ACC112 (cell line): ENCODE results near the gene ANKFY1.

Experiments
- H2AFZ ChIP-seq: fragments of 200-600 bp; sonication (generic); one replicate; pipeline ENCODE4 v1.6.0; 2017; ENCODE audit warnings: antibody characterized with exemption, low read length; ENCODE audit not compliant: unreplicated experiment
- H3K27ac ChIP-seq: fragments of 200-600 bp; sonication (generic); 2 replicates; pipeline ENCODE4 v1.5.1; 2014; ENCODE audit warnings: low read depth, mild to moderate bottlenecking, antibody characterized with exemption, low read length, moderate library complexity
- H3K27me3 ChIP-seq: fragments of 200-600 bp; sonication (generic); 2 replicates; pipeline ENCODE4 v1.6.1; 2014; ENCODE audit warnings: mild to moderate bottlenecking, antibody characterized with exemption, low read length, moderate library complexity, mixed read lengths; ENCODE audit not compliant: insufficient read depth
- H3K36me3 ChIP-seq: fragments of 200-600 bp; sonication (generic); 2 replicates; pipeline ENCODE4 v1.6.1; 2016; ENCODE audit warnings: mild to moderate bottlenecking, antibody characterized with exemption, low read length, moderate library complexity, mixed read lengths; ENCODE audit not compliant: insufficient read depth
- H3K4me1 ChIP-seq: fragments of 200-600 bp; sonication (generic); one replicate; pipeline ENCODE4 v1.6.1; 2016; ENCODE audit warnings: low read length, mixed read lengths; ENCODE audit not compliant: insufficient read depth, unreplicated experiment, control insufficient read depth
- H3K4me3 ChIP-seq: fragments of 200-600 bp; sonication (generic); 2 replicates; pipeline ENCODE4 v1.5.1; 2014; ENCODE audit warnings: mild to moderate bottlenecking, low read depth, low read length
- H3K79me2 ChIP-seq: fragments of 200-600 bp; sonication (generic); one replicate; pipeline ENCODE4 v1.6.0; 2016; ENCODE audit warnings: low read length; ENCODE audit not compliant: control insufficient read depth, unreplicated experiment, insufficient read depth

The ANKFY1 gene, protein sequence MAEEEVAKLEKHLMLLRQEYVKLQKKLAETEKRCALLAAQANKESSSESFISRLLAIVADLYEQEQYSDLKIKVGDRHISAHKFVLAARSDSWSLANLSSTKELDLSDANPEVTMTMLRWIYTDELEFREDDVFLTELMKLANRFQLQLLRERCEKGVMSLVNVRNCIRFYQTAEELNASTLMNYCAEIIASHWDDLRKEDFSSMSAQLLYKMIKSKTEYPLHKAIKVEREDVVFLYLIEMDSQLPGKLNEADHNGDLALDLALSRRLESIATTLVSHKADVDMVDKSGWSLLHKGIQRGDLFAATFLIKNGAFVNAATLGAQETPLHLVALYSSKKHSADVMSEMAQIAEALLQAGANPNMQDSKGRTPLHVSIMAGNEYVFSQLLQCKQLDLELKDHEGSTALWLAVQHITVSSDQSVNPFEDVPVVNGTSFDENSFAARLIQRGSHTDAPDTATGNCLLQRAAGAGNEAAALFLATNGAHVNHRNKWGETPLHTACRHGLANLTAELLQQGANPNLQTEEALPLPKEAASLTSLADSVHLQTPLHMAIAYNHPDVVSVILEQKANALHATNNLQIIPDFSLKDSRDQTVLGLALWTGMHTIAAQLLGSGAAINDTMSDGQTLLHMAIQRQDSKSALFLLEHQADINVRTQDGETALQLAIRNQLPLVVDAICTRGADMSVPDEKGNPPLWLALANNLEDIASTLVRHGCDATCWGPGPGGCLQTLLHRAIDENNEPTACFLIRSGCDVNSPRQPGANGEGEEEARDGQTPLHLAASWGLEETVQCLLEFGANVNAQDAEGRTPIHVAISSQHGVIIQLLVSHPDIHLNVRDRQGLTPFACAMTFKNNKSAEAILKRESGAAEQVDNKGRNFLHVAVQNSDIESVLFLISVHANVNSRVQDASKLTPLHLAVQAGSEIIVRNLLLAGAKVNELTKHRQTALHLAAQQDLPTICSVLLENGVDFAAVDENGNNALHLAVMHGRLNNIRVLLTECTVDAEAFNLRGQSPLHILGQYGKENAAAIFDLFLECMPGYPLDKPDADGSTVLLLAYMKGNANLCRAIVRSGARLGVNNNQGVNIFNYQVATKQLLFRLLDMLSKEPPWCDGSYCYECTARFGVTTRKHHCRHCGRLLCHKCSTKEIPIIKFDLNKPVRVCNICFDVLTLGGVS

DNA sequence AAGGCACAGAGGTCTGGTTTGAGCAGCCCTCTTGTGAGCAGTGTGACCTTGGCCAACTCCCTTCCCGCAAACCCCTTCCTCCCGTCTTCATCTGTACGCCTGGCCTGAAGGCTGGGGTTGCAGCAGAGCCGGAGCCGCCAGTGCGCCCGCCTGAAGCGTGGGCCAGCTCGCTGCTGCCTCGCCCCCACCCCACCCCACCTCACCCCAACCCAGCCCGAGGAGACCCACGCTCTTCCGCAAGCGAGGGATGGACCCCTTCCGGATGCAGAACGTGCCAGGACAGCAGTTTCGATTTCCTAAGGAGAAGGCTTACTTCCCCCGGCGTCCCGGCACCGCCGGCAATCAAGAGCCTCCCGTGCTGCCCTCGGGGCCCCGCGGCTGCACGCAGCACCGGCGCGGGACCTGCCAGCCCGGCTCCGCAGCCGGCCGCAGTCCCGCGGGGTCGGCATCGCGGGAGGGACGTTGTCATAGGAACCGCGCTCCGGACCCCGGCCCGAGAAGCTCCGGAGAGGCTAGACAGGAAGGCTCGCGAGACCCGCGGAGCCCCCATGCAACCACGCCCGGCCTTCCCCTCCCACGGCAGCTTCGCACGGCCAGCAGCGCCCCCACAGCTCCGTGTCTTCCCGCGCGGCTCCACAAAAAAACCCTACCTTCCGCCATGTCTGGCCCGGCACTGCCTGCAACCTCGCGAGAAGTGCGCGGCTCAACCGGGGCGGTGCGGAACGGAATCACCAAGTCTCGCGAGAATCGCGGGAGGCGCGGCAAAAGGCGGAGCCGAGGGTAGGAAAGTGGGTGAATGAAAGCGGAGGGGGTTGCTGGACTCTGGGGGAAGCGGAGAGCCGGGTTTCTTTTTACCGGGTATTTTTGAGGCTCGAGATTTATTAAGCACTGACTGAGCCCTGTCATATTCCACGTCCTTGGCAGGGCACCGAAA, at the start of gene ANKFY1:
Gene ANKFY1, minus strand, starts transcription at position 698 of the 934 bp plus-strand sequence. Its CDS starts 38 bp downstream, at position 660.
- peak within 1 kb of the TSS; percentile 88 for H2AFZ ChIP-seq
- no peaks in the 10 kb centered on the region for H3K27me3 ChIP-seq
- peak within 1 kb of the TSS; percentile 42 for H3K27ac ChIP-seq
- H3K4me3 ChIP-seq = peak within 1 kb of the TSS; percentile 100
- peaks cover 38% of the 10 kb centered on the region for H3K36me3 ChIP-seq
- peaks cover 8% of the 10 kb centered on the region for H3K4me1 ChIP-seq
- H3K79me2 ChIP-seq = peaks cover 49% of the 10 kb centered on the region

DNA sequence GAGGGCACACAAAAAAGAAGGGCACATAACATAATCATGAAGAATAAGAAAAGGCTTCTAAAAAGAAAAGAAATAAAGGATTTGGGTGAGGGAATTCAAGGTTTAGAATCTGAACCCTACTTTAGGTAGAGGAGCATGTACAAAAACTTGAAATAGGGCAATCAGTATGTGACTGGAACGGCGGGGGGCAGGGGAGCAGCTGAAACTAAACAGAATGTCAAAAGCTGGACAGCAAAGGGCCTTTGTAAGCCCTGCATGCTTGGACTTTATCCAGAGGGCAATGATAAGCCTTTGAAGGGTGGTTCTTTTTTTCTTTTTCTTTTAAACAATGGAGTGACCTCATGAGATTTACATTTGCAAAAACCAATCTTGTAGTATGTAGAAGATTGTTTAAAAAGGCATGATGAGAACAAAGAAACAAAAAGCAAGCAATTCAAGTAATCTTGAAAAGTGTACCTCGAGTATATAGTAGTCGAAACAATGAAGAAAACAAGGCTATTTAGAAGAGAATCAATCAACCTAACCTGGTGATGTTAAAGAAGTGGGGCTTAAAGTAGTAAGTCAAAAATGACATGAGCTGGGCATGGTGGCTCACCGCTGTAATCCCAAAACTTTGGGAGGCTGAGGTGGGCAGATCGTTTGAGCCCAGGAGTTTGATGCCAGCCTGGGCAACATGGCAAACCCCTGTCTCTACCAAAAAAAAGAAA, 46.7 kb upstream of the ANKFY1 start:
- no peak overlapping the region for H3K27ac ChIP-seq

DNA sequence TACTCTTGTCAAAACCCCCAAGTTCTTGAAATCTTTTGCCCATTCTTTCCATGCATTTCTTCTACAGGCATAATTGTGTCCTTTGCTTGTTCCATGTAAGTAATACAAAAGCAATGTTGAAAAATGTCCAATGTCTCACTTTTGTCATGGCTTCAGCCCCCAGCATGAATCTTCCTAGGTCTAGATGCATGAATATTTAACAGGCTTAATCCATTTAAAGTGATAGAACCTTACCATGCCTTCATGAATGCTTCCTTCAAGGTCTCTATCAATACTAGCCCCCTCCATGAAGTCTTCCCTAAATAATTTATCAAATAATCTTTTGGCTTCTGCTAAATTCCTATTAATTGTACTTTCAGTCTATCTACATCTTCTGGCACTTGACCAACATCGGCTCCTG, 46.1 kb upstream of the ANKFY1 start:
- Histone ChIP-seq H3K27ac (no peak overlapping the region), H2AFZ (no peak overlapping the region), H3K79me2 (peaks cover 72% of the 10 kb centered on the region), H3K4me3 (no peak overlapping the region), H3K36me3 (no peaks in the 10 kb centered on the region), H3K27me3 (no peaks in the 10 kb centered on the region), H3K4me1 (peaks cover 30% of the 10 kb centered on the region)

More for the DNA sequence above, 46.7 kb upstream of the ANKFY1 start:
- H2AFZ ChIP-seq = no peak overlapping the region
- peaks cover 76% of the 10 kb centered on the region for H3K79me2 ChIP-seq
- peaks cover 30% of the 10 kb centered on the region for H3K4me1 ChIP-seq
- H3K4me3 ChIP-seq = no peak overlapping the region
- H3K36me3 ChIP-seq = no peaks in the 10 kb centered on the region
- H3K27me3 ChIP-seq = no peaks in the 10 kb centered on the region

DNA sequence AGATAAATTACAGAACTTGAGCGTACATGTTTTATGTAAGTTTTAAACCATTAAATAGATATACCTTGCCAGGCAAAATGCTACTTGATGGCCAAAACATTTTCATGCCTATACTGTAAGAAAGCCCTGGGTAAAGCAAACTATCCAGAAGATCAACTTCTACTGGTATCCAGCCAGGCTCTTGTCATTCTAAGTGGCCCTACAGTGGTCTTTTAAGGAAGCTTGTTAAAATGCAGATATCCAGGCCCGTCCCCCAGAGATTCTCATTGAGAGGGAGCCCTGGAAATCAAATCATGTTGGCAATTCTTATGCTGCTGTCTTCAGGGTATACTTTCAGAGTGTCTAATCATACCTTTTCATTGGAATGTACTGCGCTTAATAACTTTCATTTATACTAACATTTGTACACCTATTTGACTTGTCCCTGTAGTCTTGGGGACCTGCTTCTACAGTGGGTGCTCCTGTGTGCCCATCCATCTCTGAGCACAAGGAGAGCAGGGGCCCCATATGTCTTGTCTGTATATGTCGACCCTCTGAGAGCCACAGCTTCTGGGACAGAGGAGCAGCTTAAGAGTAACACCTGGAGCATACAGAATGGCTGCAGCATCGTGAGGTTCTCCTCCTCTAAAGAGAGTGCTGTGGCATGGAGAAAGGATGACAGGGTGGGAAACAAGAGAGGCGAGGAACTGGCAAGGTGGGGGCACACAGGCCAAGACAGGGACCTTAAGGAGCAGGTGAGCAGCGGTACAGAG, 43.6 kb upstream of the ANKFY1 start:
- H2AFZ ChIP-seq = no peak overlapping the region
- H3K79me2 ChIP-seq = peaks cover 54% of the 10 kb centered on the region
- H3K27me3 ChIP-seq = no peaks in the 10 kb centered on the region
- no peak overlapping the region for H3K4me3 ChIP-seq
- peaks cover 14% of the 10 kb centered on the region for H3K4me1 ChIP-seq
- no peak overlapping the region for H3K27ac ChIP-seq
- 0 out of 2 replicates have a peak, but pooled peaks cover under 1% of the 10 kb centered on the region for H3K36me3 ChIP-seq

DNA sequence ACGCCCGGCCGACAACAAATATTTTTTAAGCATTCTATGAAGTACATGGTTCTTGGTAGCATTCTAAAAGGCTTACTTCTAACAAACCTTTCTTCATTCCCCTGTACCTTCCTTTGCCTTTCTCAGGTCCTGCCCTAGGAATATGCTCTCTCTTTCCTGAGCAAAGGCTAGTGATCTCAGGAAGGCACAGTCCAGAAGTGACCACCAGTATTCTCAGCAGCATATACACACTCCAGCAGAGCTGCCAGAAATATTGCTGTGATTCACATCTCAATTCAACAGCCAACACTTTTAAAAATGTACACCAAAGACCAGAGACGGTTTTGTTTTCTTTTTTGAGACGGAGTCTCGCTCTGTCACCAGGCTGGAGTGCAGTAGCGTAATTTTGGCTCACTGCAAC, 41.4 kb upstream of the ANKFY1 start:
- no peak overlapping the region for H3K27ac ChIP-seq
- no peaks in the 10 kb centered on the region for H3K27me3 ChIP-seq
- peaks cover 9% of the 10 kb centered on the region; the same call in 1 of the 2 replicates for H3K36me3 ChIP-seq
- no peak overlapping the region for H2AFZ ChIP-seq
- H3K4me1 ChIP-seq = peaks cover 9% of the 10 kb centered on the region
- no peak overlapping the region for H3K4me3 ChIP-seq
- peaks cover 41% of the 10 kb centered on the region for H3K79me2 ChIP-seq

DNA sequence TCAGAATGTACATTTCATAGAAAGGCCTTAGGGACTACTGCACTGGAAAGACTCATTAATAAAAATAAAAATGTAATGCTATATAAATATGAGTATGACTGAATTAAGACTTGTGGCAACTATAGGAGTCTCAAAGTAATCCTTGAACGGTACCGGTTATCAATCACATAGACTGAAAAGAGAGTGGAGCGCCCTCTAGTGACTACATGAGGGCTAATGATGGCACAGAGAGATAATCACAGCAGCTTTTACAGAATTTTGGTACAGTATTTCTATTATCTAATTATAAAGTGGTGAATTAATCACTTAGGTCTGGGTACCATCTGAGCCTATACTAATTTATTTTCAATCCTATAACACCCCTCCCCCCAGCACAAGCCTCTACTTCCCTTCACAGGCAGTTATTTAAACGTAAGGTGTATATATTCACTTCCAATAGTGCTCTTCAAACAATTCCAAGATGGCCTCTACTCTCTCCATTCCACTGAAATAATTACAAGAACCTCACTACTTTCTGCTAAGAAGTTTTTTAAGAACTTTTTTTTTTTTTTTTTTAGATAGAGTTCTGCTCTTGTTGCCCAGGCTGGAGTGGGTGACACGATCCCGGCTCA, 40.7 kb upstream of the ANKFY1 start:
- no peaks in the 10 kb centered on the region for H3K27me3 ChIP-seq
- H3K4me1 ChIP-seq = peaks cover 2% of the 10 kb centered on the region
- no peak overlapping the region for H2AFZ ChIP-seq
- peaks cover 34% of the 10 kb centered on the region for H3K79me2 ChIP-seq
- H3K4me3 ChIP-seq = no peak overlapping the region
- no peak overlapping the region for H3K27ac ChIP-seq
- peaks cover 9% of the 10 kb centered on the region; the same call in 1 of the 2 replicates for H3K36me3 ChIP-seq

DNA sequence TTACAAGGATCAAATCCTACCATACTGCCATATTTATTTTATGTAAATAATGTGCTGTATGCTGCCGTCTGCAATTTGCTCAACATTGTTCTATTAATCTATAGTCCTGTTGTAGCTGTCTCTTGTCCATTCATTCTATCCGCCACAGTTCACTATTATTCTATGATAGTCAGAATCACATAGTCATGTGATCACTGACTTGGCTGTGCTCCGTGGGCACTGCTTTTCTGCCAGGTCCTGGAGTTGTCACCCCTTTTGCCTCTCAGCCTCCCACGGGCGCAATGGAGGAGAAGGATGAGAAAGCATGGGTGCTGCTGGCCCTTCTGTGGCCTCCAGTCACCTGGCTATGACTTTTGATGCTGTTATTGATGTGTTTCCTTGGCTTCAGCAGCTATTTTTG, 37.3 kb upstream of the ANKFY1 start:
- peaks cover 5% of the 10 kb centered on the region for H3K4me1 ChIP-seq
- H3K27ac ChIP-seq = no peak overlapping the region
- H3K79me2 ChIP-seq = peaks cover 20% of the 10 kb centered on the region
- no peak overlapping the region for H2AFZ ChIP-seq
- H3K4me3 ChIP-seq = no peak overlapping the region
- no peaks in the 10 kb centered on the region for H3K27me3 ChIP-seq
- peaks cover 9% of the 10 kb centered on the region; the same call in 1 of the 2 replicates for H3K36me3 ChIP-seq

DNA sequence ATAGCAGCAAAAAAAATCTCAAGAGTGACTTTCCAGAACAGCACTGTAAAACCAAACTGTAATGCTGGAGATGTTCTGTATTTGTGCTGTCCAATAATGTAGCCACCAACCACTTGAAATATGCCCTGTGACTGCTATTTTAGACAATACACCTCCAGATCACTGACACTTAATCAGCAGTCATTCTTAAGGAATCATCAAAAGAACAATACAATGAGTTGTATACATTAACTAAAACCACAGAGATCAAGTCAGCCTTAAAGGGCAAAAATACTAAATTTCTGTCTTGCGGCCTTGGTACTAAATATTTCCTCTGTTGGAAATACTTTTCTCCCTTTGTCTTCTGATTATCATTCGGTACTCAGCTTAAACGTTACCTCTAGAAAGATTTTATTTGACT, 33.6 kb upstream of the ANKFY1 start:
- Histone ChIP-seq H3K36me3 (peaks cover 8% of the 10 kb centered on the region; the same call in 1 of the 2 replicates), H3K79me2 (peaks cover 20% of the 10 kb centered on the region), H2AFZ (no peak overlapping the region), H3K4me1 (peaks cover 5% of the 10 kb centered on the region), H3K27me3 (no peaks in the 10 kb centered on the region), H3K4me3 (no peak overlapping the region), H3K27ac (no peak overlapping the region)
